ENCODE data around the gene MAMDC2.

The MAMDC2 gene

DNA sequence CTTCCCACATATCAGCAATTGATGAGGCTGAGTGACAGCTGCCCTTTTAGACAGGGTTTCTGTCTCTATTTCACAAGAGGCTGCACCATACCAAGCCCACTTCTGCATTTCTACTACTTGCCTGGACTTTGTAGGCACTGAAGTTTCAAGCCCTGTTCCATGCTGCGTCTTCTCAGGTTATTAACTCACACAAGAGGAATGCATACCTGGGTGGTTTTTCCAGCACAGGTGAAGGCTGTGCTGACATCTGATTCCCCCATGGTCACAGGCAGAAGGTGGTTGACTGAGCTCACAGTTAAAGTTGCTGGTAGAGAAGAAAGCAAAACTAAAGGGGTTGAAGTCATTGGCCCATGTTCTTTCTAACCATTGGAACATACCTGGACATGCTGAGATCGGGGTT lies 86.6 kb downstream of the MAMDC2 start:
- no peak for DNase-seq (ENCODE audit: low read depth)
- TF ChIP-seq CTCF (conservative IDR thresholded peaks at IDR 0.05; ENCODE audit: low read length), result no peak
- no peak overlapping the region for H3K4me3 ChIP-seq (ENCODE audit: low read length)

DNA sequence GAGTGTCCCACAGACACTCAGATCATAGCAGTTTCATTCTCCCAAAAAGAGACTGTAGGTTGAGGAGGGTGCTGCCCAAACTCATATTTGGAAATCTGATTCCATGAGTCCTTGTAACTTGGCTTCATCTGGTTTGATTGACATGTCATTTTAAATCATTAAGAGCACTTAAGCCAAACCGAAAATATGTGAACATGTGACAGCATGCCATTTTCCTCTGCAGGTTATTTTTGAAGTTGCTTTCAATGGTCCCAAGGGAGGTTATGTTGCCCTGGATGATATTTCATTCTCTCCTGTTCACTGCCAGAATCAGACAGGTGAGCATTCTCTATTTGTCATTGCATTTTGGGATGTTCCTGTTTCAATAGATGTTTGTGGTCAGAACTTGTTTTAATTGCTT lies 87.6 kb downstream of the MAMDC2 start:
- DNase-seq (ENCODE audit: low read depth), result no peak
- no peak overlapping the region for H3K4me3 ChIP-seq (ENCODE audit: low read length)
- no peak for TF ChIP-seq CTCF (conservative IDR thresholded peaks at IDR 0.05; ENCODE audit: low read length)

DNA sequence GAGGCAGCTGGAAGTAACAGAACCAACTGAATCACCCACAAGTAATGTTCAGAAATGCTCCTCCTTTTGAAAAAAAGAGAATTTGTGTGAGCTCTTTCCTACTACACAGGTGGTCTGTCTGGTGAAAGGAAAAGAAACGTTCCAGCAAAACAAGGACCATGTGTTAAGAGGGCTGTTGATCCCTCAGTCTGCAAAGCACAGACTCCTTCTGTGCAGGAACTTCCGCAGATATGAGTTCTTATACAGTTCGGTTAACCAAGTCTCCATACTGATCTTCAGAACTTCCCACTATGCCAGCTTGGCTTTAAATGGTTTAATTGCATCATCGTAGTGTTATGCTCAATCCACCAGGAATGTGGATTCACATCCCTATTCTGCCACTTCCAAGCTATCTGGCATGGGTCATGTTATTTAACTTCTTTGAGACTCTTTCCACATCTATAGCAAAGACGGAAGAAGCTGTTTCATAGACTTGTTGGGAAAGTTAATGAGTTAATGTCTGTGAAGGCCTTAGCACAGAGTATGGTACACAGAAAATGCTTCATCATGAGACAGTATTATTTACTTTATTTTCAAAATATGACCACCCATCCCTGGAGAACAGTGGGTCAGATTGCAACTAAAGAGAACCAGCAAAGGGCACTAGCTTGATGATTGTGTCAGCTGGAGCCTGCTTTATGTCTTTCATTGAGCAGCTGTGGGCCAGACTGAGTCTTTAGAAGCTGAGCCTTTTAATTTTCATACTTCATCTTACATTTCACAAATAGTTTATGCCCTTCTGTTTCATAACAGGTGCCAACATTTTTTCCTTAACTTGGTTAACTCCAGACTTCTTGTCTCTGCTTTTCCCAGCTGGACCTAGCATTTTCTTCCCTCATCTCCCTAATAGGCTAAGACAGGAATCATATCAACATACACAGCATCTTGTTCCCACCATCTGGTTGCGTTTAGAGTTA lies 89.9 kb downstream of the MAMDC2 start:
- no peak overlapping the region for H3K4me3 ChIP-seq (ENCODE audit: low read length)
- TF ChIP-seq CTCF (conservative IDR thresholded peaks at IDR 0.05; ENCODE audit: low read length), result no peak
- peak; percentile 68 for DNase-seq (ENCODE audit: low read depth)

DNA sequence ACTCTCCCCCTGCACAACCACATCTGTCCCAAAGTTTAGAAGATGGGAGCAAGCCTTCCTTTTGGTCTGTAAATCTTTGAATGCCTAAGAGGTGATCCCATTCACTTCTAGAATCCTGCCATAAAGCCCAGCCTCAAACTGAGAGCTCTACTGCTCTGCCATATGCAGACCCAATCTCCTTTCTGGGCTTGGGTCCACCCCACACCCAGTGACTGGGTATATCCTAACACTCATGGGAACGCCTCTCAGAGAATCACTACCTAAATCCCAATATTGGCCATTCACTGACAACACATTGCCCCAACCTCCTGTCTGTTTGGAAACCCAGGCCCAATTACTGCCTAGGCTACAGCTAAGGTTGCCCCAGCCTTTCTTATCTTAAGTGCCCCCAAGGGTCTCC lies 90.7 kb downstream of the MAMDC2 start:
- no peak for DNase-seq (ENCODE audit: low read depth)
- no peak overlapping the region for H3K4me3 ChIP-seq (ENCODE audit: low read length)
- no peak for TF ChIP-seq CTCF (conservative IDR thresholded peaks at IDR 0.05; ENCODE audit: low read length)

GRCh38 chr9:70135176-70135575 lies 91.5 kb downstream of the MAMDC2 start:
- no peak for DNase-seq (ENCODE audit: low read depth)
- TF ChIP-seq CTCF (conservative IDR thresholded peaks at IDR 0.05; ENCODE audit: low read length), result peak; percentile 27
- no peak overlapping the region for H3K4me3 ChIP-seq (ENCODE audit: low read length)

DNA sequence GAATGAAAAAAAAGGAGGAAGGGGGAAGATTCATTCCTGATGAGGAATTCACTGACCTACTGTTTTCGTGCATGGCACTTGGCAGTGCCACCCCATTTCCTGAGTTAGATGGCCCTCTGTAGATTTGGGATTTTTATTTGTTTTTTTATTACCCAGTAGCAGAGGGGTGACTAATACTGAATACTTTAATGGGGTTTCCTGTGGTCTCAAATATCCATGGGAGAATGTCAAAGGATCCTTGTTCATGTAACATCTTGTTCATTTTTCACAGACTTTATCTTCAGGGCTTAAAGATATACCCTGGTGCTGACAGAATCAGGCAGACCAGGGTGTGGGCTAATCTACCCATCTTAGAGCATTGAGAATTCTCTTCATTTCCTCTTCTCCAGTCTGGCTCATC lies 93.0 kb downstream of the MAMDC2 start:
- peak; percentile 54 for DNase-seq (ENCODE audit: low read depth)
- no peak for TF ChIP-seq CTCF (conservative IDR thresholded peaks at IDR 0.05; ENCODE audit: low read length)
- no peak overlapping the region for H3K4me3 ChIP-seq (ENCODE audit: low read length)

GRCh38 chr9:70137577-70137976 lies 93.9 kb downstream of the MAMDC2 start:
- no peak for DNase-seq (ENCODE audit: low read depth)
- no peak for TF ChIP-seq CTCF (conservative IDR thresholded peaks at IDR 0.05; ENCODE audit: low read length)
- H3K4me3 ChIP-seq (ENCODE audit: low read length), result no peak overlapping the region

Measured in AG10803 (cell line).